SK-N-MC (cell line): ENCODE results near the gene SLC66A2.

Experiments
- EZH2 ChIP-seq: fragments of 200-600 bp; sonication (generic); IDR thresholded peaks from one replicate; pipeline ENCODE4 v1.6.1; 2017; ENCODE audit warnings: antibody characterized with exemption
- FOXP2 ChIP-seq: optimal IDR thresholded peaks from 2 replicates; pipeline ENCODE3; 2011; ENCODE audit warnings: mild to moderate bottlenecking, moderate library complexity; ENCODE audit not compliant: insufficient read depth; ENCODE audit errors: extremely low read length, control extremely low read depth
- POLR2AphosphoS5 ChIP-seq: IDR thresholded peaks from 2 replicates; pipeline ENCODE4 v1.6.1; 2012; ENCODE audit warnings: mild to moderate bottlenecking, low read depth, low read length, borderline replicate concordance

DNA sequence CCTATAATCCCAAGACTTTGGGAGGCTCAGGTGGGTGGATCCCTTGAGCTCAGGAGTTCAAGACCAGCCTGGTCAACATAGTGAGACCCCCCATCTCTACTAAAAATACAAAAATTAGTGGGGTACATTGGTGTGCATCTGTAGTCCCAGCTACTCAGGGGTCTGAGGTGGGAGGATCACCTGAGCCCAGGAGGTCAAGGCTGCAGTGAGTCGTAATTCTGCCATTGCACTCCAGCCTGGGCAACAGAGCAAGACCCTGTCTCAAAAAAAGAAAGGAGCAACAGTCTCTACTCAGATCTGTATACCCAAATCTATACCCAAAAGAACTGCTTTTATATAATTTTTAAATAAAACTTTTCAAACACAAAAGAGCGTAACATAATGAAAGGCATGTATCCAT is 7.5 kb upstream of the SLC66A2 start:
- TF ChIP-seq EZH2: no peak
- TF ChIP-seq POLR2AphosphoS5: no peak
- no peak for TF ChIP-seq FOXP2
